ENCODE results near the gene ZNF212. TPM values are rescaled to one million over a fixed set of nuclear protein-coding genes. Genes with fewer than 3 reads are reported as not detected.

Gene ZNF212
- total RNA-seq, 1 donor from 2014 or later, result 16.6 TPM

DNA sequence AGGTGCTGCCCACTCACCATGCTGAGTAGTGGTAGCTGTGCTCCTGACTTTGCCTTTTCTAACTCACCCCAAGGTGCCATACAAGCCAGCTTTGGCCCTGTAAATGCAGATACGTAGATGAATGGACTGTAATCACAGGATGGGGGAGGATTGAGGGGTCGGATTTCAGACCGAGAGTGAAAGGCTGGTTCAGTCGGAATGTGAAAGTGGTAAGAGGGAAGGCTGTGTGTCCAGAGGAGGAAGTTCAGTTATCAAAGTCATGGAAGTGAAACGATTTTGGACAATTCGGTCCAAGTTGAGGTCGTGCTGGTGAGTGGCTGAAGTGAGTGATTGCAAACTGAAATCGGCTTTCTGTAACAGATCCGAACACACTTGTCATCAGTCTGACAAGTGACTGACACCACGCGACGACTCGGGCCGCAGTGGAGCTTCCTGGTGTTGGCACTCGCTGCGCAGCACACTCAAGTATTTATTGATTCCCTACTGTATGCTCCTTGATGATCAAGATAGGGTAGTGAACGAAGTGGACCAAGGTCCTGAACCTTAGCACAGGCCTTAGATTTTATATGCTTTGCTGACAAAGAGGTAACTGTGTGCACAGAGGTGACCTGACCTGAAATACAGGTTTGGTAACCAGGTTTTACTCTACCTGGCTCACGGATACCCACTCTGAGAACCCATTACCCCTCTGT lies 33.6 kb upstream of the ZNF212 start:
- Mint-ChIP-seq H3K27me3 (no peaks in the 10 kb centered on the region), H3K4me1 (ENCODE audit: unreplicated experiment) (peaks cover 15% of the 10 kb centered on the region), H3K27ac (peak overlapping the region; percentile 79), H3K9me3 (no peaks in the 10 kb centered on the region), H3K4me3 (peak overlapping the region; percentile 35), H3K36me3 (peaks cover 61% of the 10 kb centered on the region)
- TF ChIP-seq, protein P1, sequence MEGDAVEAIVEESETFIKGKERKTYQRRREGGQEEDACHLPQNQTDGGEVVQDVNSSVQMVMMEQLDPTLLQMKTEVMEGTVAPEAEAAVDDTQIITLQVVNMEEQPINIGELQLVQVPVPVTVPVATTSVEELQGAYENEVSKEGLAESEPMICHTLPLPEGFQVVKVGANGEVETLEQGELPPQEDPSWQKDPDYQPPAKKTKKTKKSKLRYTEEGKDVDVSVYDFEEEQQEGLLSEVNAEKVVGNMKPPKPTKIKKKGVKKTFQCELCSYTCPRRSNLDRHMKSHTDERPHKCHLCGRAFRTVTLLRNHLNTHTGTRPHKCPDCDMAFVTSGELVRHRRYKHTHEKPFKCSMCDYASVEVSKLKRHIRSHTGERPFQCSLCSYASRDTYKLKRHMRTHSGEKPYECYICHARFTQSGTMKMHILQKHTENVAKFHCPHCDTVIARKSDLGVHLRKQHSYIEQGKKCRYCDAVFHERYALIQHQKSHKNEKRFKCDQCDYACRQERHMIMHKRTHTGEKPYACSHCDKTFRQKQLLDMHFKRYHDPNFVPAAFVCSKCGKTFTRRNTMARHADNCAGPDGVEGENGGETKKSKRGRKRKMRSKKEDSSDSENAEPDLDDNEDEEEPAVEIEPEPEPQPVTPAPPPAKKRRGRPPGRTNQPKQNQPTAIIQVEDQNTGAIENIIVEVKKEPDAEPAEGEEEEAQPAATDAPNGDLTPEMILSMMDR (conservative IDR thresholded peaks at IDR 0.05), result no peak
- DNase-seq (ENCODE audit: extremely low spot score, unreplicated experiment), result no peak

DNA sequence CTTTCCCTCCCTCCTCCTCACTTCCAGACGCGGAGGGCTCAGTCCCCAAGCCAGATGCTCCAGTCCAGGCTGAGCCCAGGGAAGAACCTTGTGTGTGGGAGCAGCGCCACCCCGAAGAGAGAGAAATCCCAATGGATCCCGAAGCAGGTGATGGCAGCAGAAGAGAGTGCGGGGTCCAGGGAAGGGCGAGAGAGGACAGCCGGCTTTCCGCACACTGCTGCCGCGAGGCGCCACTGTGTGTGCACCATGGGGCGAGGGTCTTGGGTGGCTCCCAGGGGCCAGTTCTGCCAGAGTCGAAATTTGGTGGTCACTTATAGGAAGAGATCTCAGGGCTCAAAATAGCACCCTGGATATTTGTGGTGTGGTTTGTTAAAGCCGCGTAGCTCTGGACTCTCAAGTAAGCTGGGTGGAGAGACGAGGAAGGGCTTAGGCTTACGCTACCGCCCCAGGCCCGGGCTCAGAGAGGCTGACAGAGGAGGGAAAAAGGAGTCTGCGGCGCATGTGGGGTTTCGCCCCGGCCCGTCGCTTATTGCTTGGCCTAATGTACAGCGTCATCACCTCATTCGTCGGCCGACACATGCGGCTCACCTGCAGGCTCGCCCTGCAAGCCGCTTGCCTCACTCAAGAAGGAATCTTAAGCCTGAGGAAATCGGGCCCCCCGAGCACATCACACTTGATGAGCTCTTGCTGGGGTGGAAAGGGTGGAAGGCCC lies 32.0 kb upstream of the ZNF212 start:
- Mint-ChIP-seq H3K27me3 (no peaks in the 10 kb centered on the region), H3K9me3 (no peaks in the 10 kb centered on the region), H3K27ac (no peak overlapping the region), H3K4me1 (ENCODE audit: unreplicated experiment) (peaks cover 13% of the 10 kb centered on the region), H3K4me3 (no peak overlapping the region), H3K36me3 (peaks cover 56% of the 10 kb centered on the region)
- TF ChIP-seq, protein P1 (conservative IDR thresholded peaks at IDR 0.05), result no peak
- no peak for DNase-seq (ENCODE audit: extremely low spot score, unreplicated experiment)

DNA sequence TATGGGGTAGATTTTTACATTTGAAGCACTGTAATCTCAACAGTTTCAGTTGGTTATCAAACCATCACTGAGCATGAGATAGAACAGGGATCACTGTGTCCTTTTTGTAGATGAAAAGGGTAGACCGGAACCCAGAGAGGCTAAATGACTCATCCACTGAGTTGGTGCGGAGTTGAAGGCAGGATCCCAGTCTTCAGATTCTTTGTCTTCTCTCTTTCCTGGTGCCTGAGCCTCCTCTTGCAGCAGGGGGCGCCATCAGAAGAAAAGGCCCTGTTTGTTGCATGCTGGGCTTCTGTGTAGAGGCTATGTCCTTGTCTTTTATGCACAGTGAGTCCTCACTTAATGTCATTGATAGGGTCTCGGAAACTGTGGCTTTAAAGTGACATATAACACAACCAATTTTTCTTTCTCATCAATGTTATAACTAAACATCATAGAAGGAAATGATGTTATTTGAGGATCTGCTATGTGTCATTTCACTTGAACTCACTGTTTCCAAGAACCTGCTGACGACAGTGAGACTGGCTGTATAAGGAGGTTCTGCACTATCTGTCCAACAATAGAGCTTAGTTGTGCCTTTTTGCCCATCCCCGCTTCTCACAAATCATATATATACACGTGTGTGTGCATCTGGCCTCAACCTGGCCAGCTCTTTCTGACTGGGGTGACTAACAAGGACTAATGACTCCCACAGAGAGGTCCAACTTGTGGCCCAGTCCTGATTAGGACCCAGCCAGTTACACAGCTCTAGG lies 29.8 kb upstream of the ZNF212 start:
- DNase-seq (ENCODE audit: extremely low spot score, unreplicated experiment), result no peak
- peaks cover 46% of the 10 kb centered on the region for H3K36me3 Mint-ChIP-seq
- H3K27ac Mint-ChIP-seq, result peak overlapping the region; percentile 75
- H3K4me3 Mint-ChIP-seq, result no peak overlapping the region
- no peaks in the 10 kb centered on the region for H3K27me3 Mint-ChIP-seq
- TF ChIP-seq, protein P1 (conservative IDR thresholded peaks at IDR 0.05), result peak; percentile 79
- no peaks in the 10 kb centered on the region for H3K9me3 Mint-ChIP-seq
- peaks cover 6% of the 10 kb centered on the region for H3K4me1 Mint-ChIP-seq (ENCODE audit: unreplicated experiment)

GRCh38 chr7:149210551-149210950 lies 28.9 kb upstream of the ZNF212 start:
- no peak overlapping the region for H3K4me3 Mint-ChIP-seq
- peaks cover 4% of the 10 kb centered on the region for H3K4me1 Mint-ChIP-seq (ENCODE audit: unreplicated experiment)
- DNase-seq (ENCODE audit: extremely low spot score, unreplicated experiment), result no peak
- no peaks in the 10 kb centered on the region for H3K27me3 Mint-ChIP-seq
- H3K36me3 Mint-ChIP-seq, result peaks cover 44% of the 10 kb centered on the region
- no peak overlapping the region for H3K27ac Mint-ChIP-seq
- TF ChIP-seq, protein P1 (conservative IDR thresholded peaks at IDR 0.05), result no peak
- no peaks in the 10 kb centered on the region for H3K9me3 Mint-ChIP-seq

GRCh38 chr7:149214020-149214720 lies 25.3 kb upstream of the ZNF212 start:
- Mint-ChIP-seq H3K27me3 (no peaks in the 10 kb centered on the region), H3K4me1 (ENCODE audit: unreplicated experiment) (no peaks in the 10 kb centered on the region), H3K4me3 (no peak overlapping the region), H3K27ac (no peak overlapping the region), H3K36me3 (peaks cover 43% of the 10 kb centered on the region), H3K9me3 (no peaks in the 10 kb centered on the region)
- TF ChIP-seq, protein P1 (conservative IDR thresholded peaks at IDR 0.05), result no peak
- DNase-seq (ENCODE audit: extremely low spot score, unreplicated experiment), result no peak
